GM18909 (cell line): ENCODE data around the gene TFEB.

Experiments used
- ATAC-seq: cut with Tn5 transposase; IDR thresholded peaks from one replicate; pipeline ENCODE4 v1.9.1; 2021; ENCODE audit warnings: mild to moderate bottlenecking; ENCODE audit not compliant: unreplicated experiment, poor library complexity

The TFEB gene

DNA sequence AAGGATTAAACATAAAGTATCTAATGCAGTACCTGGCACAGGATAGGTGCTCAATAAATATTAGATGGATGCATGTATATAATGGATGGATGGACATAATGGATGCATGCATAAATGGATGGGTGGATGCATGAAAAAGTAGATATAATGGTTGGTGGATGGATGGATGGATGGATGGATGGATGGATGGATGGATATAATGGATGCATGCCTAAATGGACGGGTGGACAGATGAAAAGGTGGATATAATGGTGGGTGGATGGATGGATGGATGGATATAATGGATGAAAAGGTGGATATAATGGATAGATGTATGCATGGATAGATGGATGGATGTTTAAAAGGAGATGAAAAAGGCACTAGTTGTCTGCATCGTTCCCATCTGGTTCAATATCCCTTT, 26.0 kb downstream of the TFEB start:
- no peak for ATAC-seq

DNA sequence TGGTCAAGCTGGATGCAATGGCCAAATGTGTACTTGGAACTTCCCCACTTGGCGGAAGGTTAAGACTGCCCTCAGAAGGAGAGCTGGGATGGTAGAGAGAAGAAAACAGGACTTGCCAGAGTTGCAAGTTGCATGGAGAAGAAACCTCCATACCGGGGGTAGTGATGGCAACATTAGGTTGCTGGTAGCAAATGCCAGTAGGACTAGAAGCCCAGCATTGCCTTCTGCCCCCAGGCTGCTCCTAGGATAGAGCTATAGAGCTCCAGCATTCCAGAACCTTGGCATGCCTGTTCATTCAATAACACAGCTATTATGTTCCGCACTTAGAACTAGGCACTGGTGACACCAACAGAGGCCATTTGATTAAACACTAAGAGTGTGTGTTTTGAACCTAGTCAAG, 26.6 kb downstream of the TFEB start:
- no peak for ATAC-seq

DNA sequence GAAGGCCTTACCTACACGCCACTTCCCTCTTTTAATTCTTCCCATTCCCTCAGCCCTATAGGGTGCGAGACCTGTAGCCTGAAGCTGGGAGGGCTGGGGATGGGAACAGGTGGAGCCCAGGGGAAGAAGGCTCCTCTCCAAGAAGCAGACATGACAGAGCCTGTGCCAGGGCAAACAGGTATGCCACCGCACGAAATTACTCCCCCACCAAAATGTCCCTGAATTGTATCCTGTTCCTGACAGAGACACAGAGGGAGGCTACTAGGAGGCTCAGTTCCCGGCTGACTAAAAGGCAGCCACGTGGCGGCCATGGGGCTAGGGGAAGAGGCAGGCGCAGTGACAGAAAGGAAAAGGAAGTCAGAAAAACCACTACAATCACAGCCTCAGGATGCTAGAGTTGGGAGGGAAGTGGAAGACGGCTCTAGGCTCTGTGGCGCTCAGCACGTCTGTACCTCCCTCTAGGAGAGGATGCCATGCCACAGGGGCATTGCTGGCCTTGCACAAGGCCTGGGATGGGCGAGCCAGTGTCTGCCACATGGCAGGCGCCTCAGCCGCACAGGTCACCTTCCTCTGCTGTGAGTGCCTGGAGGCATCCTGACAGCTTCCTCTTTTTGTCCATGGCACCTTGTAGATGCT, 27.7 kb downstream of the TFEB start:
- ATAC-seq, result no peak

DNA sequence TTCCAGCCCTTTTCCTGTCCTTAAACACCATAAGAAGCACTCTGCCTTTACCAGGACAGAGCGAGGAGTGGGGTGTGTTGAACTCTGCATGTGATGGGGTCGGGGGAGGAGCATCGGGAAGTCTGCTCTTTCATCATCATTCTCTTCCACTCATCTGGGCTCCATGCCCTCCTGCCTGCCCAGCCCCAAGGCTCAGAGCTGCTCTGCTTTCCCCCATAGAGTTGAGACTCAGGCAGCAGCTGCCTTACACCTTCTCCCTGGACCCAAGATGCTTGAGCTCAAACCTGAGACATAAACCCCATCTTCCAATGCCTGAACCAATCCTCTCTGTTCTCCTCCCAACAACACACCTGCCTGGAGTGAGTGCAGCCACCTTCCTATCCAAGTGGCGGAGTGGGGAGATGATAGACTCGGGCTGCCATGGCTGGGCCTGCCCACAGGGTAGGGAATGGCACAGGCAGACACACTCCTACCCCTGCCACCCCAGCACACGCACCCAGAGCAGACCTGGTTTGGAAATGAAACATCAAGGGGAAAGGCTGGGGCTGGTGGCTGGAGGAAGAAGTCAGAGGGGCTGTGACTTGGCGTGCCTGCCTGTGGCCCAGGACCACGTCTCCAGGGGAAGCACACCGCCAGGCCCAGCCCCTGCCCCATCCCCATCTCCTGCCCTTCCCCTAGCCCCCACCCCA, 28.4 kb downstream of the TFEB start:
- no peak for ATAC-seq

DNA sequence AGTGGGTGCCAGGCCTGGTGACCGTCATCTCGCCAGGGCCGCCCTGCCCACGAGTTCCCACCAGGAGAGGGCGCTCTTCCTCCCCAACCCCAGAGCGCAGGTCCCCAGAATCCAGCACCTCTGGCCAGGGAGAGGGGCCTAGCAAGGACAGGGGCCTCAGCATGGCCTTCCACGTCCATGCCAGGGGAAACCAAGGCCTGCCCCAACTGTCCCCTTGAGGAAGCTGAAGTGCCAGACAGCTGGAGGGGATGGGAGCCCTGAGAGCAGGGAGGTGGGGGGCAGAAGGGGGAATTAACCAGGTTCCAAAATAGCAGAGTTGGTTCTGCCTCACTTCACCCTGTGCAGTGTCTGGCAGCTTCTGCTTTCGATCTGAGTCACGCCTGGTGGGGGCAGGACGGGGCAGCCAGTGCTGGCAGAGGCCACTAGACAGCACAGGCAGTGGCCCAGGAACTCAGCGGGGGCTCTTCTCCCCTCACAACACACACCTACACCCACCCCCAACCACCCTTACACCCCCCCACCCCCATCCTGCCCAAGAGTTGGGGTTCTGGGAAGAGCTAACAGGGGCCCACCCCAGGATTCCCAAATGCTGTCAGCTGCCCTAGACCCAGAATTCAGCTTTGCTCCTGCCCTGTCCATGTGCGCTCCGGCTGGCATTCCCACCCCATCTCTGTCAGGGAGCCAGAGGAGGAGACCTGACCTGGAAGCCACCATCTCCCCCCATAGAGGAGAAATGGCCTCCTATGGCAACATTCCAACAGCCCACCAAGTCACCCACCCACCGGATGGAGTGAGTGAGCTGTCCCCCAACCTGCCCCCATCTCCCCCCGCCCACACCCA, 29.2 kb downstream of the TFEB start:
- ATAC-seq, result peak; percentile 76

DNA sequence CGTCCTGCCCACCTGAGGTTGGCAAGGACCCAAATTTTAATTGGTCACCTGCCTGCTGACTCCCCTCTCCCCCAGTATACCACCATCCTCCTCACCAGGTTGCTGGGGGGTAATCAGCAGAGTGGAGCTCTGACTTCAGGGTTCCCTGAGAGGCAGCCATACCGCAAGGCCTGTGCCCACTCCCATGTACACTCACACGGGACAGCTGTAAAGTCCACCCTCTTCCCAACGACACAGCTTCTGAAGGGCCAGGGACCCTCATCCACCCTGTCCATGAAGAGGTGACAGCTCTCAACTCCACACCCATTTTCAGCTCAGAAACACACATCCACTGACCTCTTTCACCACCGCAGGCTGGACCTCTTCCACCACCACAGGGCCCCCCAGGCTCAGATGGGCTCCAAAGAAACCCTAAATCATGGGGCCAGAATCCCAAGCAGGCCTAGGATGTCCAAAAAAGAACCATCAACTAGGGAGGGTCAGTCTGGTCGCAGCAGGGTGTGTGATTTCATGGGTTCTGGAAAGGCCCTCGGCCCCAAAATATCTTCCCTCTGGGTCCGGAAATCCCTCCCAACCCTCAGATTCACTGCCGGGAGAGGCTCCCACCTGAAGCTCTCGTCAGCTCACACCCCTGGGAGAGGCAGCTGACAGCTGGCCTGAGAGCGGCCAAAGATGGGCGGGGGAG, 30.0 kb downstream of the TFEB start:
- ATAC-seq, result no peak

DNA sequence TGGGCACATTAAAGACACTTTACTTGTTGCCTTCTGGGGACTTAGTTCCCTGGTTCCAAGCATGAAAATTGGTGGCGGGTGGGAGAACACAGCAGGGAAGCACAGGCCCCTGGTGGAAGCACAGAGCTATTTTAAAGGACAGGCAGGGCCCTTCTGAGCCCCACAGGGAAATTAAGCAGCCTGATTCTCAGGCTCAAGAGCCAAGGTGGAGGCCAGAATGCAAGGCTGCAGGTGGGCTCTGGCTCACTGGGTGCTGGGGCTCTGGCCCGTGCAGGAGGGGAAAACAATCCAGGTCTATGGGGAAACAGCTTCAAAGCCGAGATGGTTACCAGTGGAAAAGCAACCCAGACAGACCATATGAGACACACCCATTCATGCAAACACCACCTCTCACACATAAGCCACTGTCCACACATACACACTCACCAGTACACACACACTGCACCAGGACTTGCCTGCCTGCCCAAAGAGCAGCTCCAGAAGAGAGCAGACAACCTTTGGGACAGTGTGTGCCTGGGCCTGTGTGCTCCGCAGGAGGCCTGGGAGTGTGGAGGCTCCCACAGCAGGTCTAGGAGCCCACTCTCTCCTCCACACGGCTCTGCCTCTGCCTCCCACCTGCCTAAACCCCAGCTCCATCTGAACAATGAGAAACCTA, 30.6 kb downstream of the TFEB start:
- no peak for ATAC-seq

DNA sequence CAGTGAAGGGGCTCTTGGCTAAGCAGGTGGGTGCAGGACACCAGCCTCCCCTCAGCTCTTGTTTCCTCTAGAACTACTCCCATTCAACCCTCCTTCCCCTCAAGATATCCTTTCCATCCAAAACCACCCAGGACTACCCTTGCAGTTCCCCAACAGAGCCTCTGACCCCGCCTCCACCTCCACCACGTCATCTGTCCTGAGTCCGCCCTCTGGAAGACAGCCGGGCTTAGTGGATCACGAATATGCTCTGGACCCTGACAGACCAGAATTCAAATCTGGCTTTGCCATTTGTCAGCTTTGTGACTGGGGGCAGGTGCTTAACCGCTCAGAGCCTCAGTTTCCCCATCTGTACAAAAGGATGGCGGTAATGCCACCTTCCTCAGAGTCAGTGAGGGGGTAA, 31.4 kb downstream of the TFEB start:
- ATAC-seq, result no peak

DNA sequence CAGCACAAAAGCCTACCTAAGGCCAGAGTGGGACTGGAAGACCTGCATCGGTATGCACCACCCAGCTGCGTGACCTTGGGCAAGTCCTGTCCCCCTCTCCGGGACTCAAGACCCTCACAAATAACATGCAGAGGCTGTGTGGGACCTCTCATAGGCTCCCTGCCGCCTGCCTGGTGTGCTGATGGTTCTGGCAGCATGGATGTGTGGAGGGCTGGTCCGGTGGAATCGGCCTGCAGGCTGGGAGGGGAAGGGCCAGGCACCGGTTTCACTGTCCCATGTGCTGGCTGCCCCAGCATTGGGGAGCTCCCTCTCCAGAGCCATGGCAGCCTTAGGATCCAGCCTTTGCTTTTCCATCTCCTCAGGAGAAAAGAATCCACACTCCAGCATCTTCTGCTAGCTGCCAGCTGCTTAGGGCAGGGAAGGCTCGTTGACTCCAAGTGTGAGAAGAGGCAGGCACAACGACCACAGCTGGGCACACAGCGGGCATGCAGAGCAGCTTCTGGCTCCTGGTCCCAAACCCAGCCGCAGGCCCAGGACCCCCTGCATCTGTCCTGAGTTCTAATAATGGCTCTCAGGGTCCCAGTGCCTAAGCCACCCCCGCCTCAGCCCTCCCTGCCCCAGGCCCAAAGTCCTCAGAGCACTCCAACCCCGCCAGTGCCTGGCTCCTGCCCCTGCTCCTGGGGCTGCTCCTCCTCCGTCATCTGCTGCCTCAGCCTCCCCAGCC, 32.5 kb downstream of the TFEB start:
- ATAC-seq, result no peak

DNA sequence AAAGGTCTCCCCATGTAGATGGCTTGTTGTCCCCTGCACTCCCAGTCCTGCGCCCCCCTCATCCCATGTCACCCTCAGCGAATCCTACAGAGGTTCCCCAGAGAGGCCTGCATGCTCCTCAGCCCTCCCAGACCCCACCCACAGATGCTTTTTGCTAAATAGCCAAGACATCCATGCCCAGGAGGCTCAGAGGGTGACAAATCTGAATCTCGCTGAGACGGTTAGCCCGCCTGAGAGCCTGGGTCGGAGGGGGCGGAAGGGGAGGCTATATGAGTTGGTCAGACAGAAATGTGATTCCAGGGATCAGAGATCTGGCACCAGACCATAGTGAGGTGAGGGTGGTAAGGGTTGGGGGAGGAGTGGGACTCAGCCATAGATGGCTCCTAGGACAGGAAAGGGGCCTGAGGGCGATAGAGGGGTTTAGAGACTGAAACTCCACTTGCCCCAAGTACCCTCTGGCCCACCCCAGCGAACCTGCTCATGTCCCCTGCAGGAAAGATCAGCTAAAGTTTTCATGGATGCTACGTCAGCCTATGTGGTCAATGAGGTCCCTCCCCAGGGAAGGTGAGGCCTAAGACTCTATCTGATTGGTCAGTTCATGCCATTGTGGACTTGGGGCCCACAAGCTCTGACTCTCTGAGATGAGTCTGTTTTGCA, 33.2 kb downstream of the TFEB start:
- ATAC-seq, result no peak

DNA sequence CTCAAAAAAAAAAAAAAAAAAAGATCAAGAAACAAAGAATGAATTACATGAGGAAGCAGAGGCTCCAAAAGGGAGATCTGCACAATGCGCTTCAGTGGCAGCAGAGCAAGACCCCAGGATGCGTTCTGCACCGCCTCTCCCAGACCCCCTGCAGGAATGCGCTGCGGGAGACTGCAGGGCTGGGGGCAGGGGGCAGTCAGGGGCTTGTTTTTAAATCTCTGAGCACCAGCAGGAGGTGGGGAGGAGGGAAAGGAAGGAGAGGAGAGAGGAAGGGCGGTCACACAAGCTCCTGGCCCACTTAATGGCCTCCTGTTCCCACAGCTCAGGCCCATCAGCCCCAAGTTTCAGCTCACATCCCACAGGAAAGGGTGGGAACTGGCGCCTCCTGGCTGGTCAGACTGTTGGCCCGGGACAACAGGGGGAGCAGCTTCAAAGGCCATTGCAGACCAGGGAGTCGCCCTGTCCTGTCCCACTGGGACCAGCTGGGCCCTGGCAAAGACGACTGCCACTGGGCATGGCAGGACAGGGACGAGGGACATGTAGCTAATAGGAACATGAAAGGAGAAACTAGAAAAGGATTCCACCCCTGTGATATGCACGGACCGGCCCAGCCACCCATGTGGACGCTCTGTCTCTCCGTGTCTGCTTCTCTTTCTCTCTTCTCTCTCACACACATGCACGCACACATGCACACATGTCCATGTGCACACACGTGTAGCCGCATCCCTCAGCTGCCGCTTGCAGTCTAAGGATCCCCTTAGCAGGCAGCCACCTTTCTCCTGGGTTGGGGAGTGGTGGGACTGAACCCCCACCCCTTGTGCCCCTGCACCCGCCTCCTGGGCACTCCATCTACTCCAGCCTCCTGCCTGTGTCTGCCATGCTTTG, 34.7 kb downstream of the TFEB start:
- no peak for ATAC-seq

DNA sequence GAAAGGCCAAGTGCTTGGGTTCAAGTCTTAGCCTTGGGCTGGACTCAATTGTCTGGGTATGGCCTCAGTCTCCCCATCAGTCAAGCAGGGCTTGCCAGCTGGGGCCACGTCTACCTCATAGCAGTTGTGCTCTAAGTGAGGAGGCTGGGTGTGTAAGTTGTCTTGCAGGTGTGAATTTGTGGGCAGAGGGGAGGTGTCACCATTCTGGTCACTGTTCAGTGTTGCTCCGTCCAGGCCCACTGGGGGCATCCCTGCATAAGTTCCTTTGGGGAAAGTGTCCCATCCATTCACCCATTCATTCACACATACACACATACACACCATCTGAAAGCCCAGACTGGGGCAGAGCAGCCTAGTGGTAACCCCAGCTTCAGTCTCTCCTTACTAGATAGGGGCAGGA, 36.3 kb downstream of the TFEB start:
- ATAC-seq, result no peak

DNA sequence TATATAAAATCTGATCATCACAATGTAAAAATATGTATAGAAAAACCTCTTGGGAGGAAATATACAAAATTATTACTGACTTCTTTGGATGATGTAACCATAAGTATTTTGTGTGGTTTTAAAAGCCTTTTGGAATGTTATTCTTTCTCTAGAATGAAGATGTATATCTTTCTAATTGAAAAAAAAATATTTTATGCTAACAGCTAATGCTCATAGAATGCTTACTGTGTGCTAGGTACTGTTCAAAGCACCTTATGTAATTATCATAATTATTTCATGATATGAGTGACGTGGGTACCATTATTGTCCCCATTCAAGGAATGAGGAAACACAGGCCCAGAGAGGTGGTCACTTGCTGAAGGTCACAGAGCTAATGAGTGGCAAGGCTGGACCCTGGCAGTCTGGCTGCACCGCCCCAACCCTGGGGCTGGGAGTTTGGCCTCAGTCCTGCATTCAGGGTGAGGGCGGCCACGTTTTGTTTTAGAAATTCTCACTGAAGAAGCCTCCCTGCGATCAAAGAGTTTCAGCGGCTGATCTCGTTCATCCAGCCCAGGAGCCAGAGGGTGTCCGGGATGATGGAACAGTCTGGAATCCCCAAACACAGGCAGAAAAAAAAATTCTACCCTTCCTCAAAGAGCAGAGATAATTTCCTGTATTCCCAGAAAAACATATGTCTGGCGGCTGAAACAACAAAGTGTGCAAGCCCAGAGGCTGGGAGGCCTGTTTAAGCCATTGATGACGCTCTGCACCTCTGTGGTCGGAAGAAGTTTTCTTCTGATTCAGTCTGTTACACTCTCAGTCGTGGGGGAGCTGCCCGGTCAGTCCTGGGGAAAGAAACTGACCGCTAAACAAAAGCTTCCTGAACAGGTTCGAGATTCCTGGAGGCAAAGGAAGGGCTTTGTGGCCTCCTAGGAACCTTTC, 37.3 kb downstream of the TFEB start:
- ATAC-seq, result no peak

DNA sequence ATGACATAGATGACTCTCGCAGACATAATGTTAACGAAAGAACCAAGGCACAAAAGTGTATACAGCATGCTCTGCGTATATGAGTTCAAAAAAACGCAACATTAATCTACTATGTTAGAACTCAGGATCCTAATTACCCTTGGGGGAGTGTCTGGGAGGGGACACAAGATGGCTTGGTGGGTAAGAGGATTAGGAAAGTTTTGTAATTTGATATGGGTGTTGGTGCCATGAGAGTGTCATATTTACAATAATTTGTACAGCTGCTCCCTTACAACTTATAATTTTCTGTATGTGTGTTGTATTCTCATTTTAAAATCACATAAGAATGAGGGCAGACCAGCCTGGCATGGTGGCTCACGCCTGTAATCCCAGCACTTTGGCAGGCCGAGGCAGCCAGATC, 38.6 kb downstream of the TFEB start:
- ATAC-seq, result no peak

DNA sequence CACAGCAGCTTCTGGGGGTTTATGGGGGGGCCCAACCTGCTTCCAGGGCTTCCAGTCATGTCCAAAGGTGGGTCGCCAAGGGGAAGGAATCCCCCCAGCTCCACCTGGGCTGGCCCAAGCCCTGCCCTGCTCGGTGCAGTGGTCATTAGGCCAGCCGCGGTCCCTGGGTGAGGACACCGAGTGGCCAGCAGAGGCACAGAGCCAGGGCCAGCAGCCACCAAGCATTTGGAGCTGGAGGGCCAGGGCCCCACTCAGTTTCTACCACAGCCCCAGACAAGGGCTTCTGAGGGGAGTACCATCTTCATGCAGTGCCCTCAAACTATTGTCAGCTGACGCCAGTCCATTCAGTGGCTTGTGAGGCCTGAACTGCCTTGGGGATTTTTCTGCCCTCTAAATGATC, 39.6 kb downstream of the TFEB start:
- no peak for ATAC-seq

DNA sequence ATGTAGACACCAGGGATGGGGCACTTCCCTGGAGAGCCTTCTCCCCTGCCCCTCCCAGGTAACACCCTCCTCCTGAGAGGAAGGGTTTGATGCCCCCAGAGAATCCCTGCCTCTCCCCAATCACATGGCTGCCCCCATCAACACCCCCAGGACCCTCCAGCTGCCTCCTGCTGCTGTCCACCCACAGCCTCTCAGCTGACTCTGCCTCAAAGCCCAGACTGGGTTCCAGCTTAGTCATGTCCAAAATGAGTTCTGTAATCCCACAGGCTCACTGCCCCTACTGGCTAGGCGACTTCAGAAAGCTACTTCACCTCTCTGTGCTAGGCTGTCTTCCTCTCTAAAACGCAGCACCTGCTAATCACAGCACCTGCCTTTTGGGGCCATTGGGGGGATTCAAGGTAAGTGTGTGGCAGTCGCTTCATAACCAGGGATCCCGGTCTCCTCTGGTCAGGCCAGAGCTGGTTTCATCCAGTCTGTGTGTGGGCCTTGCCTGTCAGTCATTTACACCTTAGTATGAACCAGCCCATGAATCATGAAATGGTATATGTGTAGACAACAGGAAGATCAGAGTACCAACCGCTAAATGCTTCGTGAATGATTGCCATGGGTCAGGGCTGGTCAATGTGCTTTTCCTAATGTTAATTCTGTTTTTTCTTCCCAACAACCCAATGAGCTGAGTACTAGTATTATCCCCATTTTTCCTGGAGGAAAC, 40.4 kb downstream of the TFEB start:
- no peak for ATAC-seq
